Measurements from ENCODE around the gene ABCG1. TPM values are rescaled to one million over a fixed set of nuclear protein-coding genes. Genes with fewer than 3 reads are reported as not detected.

The ABCG1 gene
- total RNA-seq, 4 donors from 2014 or later = 2.6 to 10.9 (median 3.7) TPM

GRCh38 chr21:42319851-42320572 is 101.1 kb downstream of the ABCG1 start:
- H3K4me3 ChIP-seq = no peak overlapping the region
- H3K36me3 ChIP-seq = no peaks in the 10 kb centered on the region
- no peaks in the 10 kb centered on the region for H3K9me3 ChIP-seq
- no peak overlapping the region for H3K27ac ChIP-seq
- H3K27me3 ChIP-seq = peaks cover 0 to 48% (median 0%) of the 10 kb centered on the region in 4 donors
- TF ChIP-seq POLR2A (IDR thresholded peaks at IDR 0.05) = no peak
- no peak for TF ChIP-seq CTCF (IDR thresholded peaks at IDR 0.05)
- intact Hi-C loops (cut with DNase I) = no loop called here
- DNase-seq = no peak
- 68 to 85% methylated on average over 5 to 13 of the region's 17 CpGs for WGBS, 2 donors
- peaks cover 0 to 6% (median 0%) of the 10 kb centered on the region in 3 donors for H3K4me1 ChIP-seq

- intact Hi-C loops (cut with DNase I) = no loop called here
- 85 to 89% methylated on average over 8 of the region's 8 CpGs for WGBS, 2 donors
Measured at GRCh38 chr21:42320791-42321190, 101.9 kb downstream of the ABCG1 start.

GRCh38 chr21:42321231-42321630 is 102.3 kb downstream of the ABCG1 start:
- Histone ChIP-seq H3K4me3 (no peak overlapping the region), H3K9me3 (no peaks in the 10 kb centered on the region), H3K27ac (no peak overlapping the region), H3K27me3 (peaks cover 0 to 60% (median 0%) of the 10 kb centered on the region in 4 donors), H3K36me3 (no peaks in the 10 kb centered on the region), H3K4me1 (no peaks in the 10 kb centered on the region)
- DNase-seq = no peak
- 68 to 100% methylated on average over 2 to 9 of the region's 10 CpGs for WGBS, 2 donors
- intact Hi-C loops (cut with DNase I) = no loop called here
- TF ChIP-seq POLR2A (IDR thresholded peaks at IDR 0.05) (no peak), CTCF (IDR thresholded peaks at IDR 0.05) (no peak)

More at GRCh38 chr21:42320791-42321190, 101.9 kb downstream of the ABCG1 start:
- Histone ChIP-seq H3K27ac (no peak overlapping the region), H3K4me1 (no peaks in the 10 kb centered on the region), H3K9me3 (no peaks in the 10 kb centered on the region), H3K27me3 (peaks cover 0 to 56% (median 0%) of the 10 kb centered on the region in 4 donors), H3K4me3 (no peak overlapping the region), H3K36me3 (no peaks in the 10 kb centered on the region)
- DNase-seq = no peak
- TF ChIP-seq CTCF (IDR thresholded peaks at IDR 0.05) (no peak), POLR2A (IDR thresholded peaks at IDR 0.05) (no peak)

GRCh38 chr21:42321845-42322244 is 102.9 kb downstream of the ABCG1 start:
- intact Hi-C loops (cut with DNase I) = no loop called here
- no peak overlapping the region for H3K27ac ChIP-seq
- 71 to 90% methylated on average over 3 to 4 of the region's 4 CpGs for WGBS, 2 donors
- H3K9me3 ChIP-seq = no peaks in the 10 kb centered on the region
- H3K27me3 ChIP-seq = peaks cover 0 to 61% (median 0%) of the 10 kb centered on the region in 4 donors
- no peaks in the 10 kb centered on the region for H3K4me1 ChIP-seq
- no peaks in the 10 kb centered on the region for H3K36me3 ChIP-seq
- TF ChIP-seq POLR2A (IDR thresholded peaks at IDR 0.05) (no peak), CTCF (IDR thresholded peaks at IDR 0.05) (no peak)
- no peak for DNase-seq
- H3K4me3 ChIP-seq = no peak overlapping the region

- Histone ChIP-seq H3K4me1 (no peaks in the 10 kb centered on the region), H3K9me3 (no peaks in the 10 kb centered on the region), H3K36me3 (no peaks in the 10 kb centered on the region), H3K27me3 (peaks cover 0 to 49% (median 0%) of the 10 kb centered on the region in 4 donors), H3K27ac (no peak overlapping the region), H3K4me3 (no peak overlapping the region)
- TF ChIP-seq CTCF (IDR thresholded peaks at IDR 0.05) (no peak), POLR2A (IDR thresholded peaks at IDR 0.05) (no peak)
- intact Hi-C loops (cut with DNase I) = no loop called here
- DNase-seq = no peak
- 86 to 87% methylated on average over 4 to 6 of the region's 6 CpGs for WGBS, 2 donors
Measured at GRCh38 chr21:42324896-42325295, 106.0 kb downstream of the ABCG1 start.
